Trophoblast cell (in vitro differentiated cells and primary cell): Measurements from ENCODE around the gene GRB10.

Experiments
- DNase-seq, 2 donors: peaks; one replicate each; pipeline ENCODE4 v3.0.0-alpha.2; 2016
- H2AFZ ChIP-seq: 2 replicates; pipeline ENCODE4 v1.6.1; 2013; ENCODE audit warnings: low read length, moderate library complexity, mild to moderate bottlenecking; ENCODE audit not compliant: insufficient read depth, poor library complexity
- H2AK5ac ChIP-seq: 2 replicates; pipeline ENCODE4 v1.6.1; 2013; ENCODE audit warnings: mild to moderate bottlenecking, low read length
- H2BK120ac ChIP-seq: 2 replicates; pipeline ENCODE4 v1.6.1; 2013; ENCODE audit warnings: low read length, mild to moderate bottlenecking, moderate library complexity; ENCODE audit not compliant: insufficient read depth, poor library complexity
- H2BK12ac ChIP-seq: 2 replicates; pipeline ENCODE4 v1.6.1; 2013; ENCODE audit warnings: mild to moderate bottlenecking, low read length, moderate library complexity
- H2BK5ac ChIP-seq: 2 replicates; pipeline ENCODE4 v1.6.1; 2013; ENCODE audit warnings: low read length, low read depth, moderate library complexity, mild to moderate bottlenecking; ENCODE audit not compliant: poor library complexity
- H3K14ac ChIP-seq: 2 replicates; pipeline ENCODE4 v1.6.1; 2013; ENCODE audit warnings: mild to moderate bottlenecking, low read length
- H3K18ac ChIP-seq: 2 replicates; pipeline ENCODE4 v1.6.1; 2013; ENCODE audit warnings: mild to moderate bottlenecking, low read length
- H3K23ac ChIP-seq: 2 replicates; pipeline ENCODE4 v1.6.1; 2013; ENCODE audit warnings: low read length
- H3K27ac ChIP-seq: 2 replicates; pipeline ENCODE4 v1.5.1; 2013; ENCODE audit warnings: low read depth, mild to moderate bottlenecking, inconsistent platforms, low read length, moderate library complexity
- H3K27me3 ChIP-seq: 2 replicates; pipeline ENCODE4 v1.6.1; 2013; ENCODE audit warnings: inconsistent platforms, mild to moderate bottlenecking, low read length, moderate library complexity; ENCODE audit not compliant: insufficient read depth
- H3K36me3 ChIP-seq, 2 experiments: 1 replicate in 1 of 2; 2 replicates in 1 of 2; pipeline ENCODE4 v1.6.1; 2013; ENCODE audit warnings: low read length in 2 of 2, mild to moderate bottlenecking in 2 of 2, moderate library complexity in 1 of 2; ENCODE audit not compliant: insufficient read depth in 2 of 2, control insufficient read depth in 1 of 2
- H3K4ac ChIP-seq: 2 replicates; pipeline ENCODE4 v1.6.1; 2013; ENCODE audit warnings: low read depth, mild to moderate bottlenecking, low read length, moderate library complexity
- H3K4me1 ChIP-seq, 2 experiments: 1 replicate in 1 of 2; 2 replicates in 1 of 2; pipeline ENCODE4 v1.6.1; 2013; ENCODE audit warnings: low read length in 2 of 2, mild to moderate bottlenecking in 2 of 2, moderate library complexity in 1 of 2; ENCODE audit not compliant: insufficient read depth in 2 of 2, control insufficient read depth in 1 of 2
- H3K4me2 ChIP-seq: 2 replicates; pipeline ENCODE4 v1.6.1; 2013; ENCODE audit warnings: inconsistent platforms, mild to moderate bottlenecking, low read length, moderate library complexity
- H3K4me3 ChIP-seq: 2 replicates; pipeline ENCODE4 v1.5.1; 2013; ENCODE audit warnings: mild to moderate bottlenecking, low read depth, low read length, inconsistent platforms
- H3K79me1 ChIP-seq: one replicate; pipeline ENCODE4 v1.6.1; 2013; ENCODE audit warnings: low read length
- H3K79me2 ChIP-seq: 2 replicates; pipeline ENCODE4 v1.6.1; 2013; ENCODE audit warnings: low read length, mild to moderate bottlenecking; ENCODE audit not compliant: control insufficient read depth, insufficient read depth, poor library complexity
- H3K9ac ChIP-seq: 2 replicates; pipeline ENCODE4 v1.6.1; 2013; ENCODE audit warnings: mild to moderate bottlenecking, low read length
- H3K9me3 ChIP-seq: 2 replicates; pipeline ENCODE4 v1.6.1; 2013; ENCODE audit warnings: low read depth, mild to moderate bottlenecking, control low read depth, inconsistent platforms, low read length; ENCODE audit not compliant: insufficient read depth
- H4K12ac ChIP-seq: 2 replicates; pipeline ENCODE4 v1.6.1; 2013; ENCODE audit warnings: low read depth, mild to moderate bottlenecking, low read length, moderate library complexity
- H4K8ac ChIP-seq: 2 replicates; pipeline ENCODE4 v1.6.1; 2013; ENCODE audit warnings: low read depth, mild to moderate bottlenecking, low read length, moderate library complexity
- H4K91ac ChIP-seq: one replicate; pipeline ENCODE4 v1.6.1; 2013; ENCODE audit warnings: low read depth, mild to moderate bottlenecking, low read length, moderate library complexity
- WGBS: extraction: QIAGEN DNeasy Blood & Tissue Kit; methylation state at CpG from one replicate; pipeline ENCODE4 v1.1.7; 2013; ENCODE audit warnings: missing lambda C conversion rate; ENCODE audit not compliant: insufficient read length, insufficient coverage; ENCODE audit errors: extremely low coverage; 5-methylcytosine and 5-hydroxymethylcytosine counted together

The GRB10 gene

GRCh38 chr7:50745336-50745735 is 37.4 kb downstream of the GRB10 start:
- Histone ChIP-seq H2BK12ac (no peak overlapping the region), H3K4me2 (no peak overlapping the region), H3K18ac (no peak overlapping the region), H3K23ac (no peak overlapping the region), H2BK5ac (no peak overlapping the region), H4K91ac (no peak overlapping the region), H3K14ac (no peak overlapping the region), H3K4me1 (peaks cover 0 to 2% of the 10 kb centered on the region in 2 experiments), H3K4ac (no peak overlapping the region), H2AK5ac (no peak overlapping the region), H3K9me3 (no peaks in the 10 kb centered on the region), H3K27me3 (no peaks in the 10 kb centered on the region), H3K9ac (no peak overlapping the region), H3K4me3 (no peak overlapping the region), H2BK120ac (no peak overlapping the region), H3K27ac (no peak overlapping the region), H3K36me3 (peaks cover 6 to 10% of the 10 kb centered on the region in 2 experiments), H3K79me1 (no peaks in the 10 kb centered on the region), H3K79me2 (no peaks in the 10 kb centered on the region), H4K8ac (no peak overlapping the region), H2AFZ (no peak overlapping the region), H4K12ac (no peak overlapping the region)
- DNase-seq = no peak
- no CpG with 5 or more reads among the region's 7 CpGs for WGBS

- Histone ChIP-seq H2BK12ac (no peak overlapping the region), H3K79me2 (peaks cover 2% of the 10 kb centered on the region), H3K14ac (no peak overlapping the region), H4K91ac (no peak overlapping the region), H4K8ac (no peak overlapping the region), H2BK120ac (no peak overlapping the region), H3K27me3 (no peaks in the 10 kb centered on the region), H3K23ac (no peak overlapping the region), H3K36me3 (peaks cover 4 to 10% of the 10 kb centered on the region in 2 experiments), H3K4me2 (no peak overlapping the region), H3K27ac (no peak overlapping the region), H2AK5ac (no peak overlapping the region), H4K12ac (no peak overlapping the region), H3K79me1 (no peaks in the 10 kb centered on the region), H3K9me3 (no peaks in the 10 kb centered on the region), H3K4me3 (no peak overlapping the region), H3K4ac (no peak overlapping the region), H3K4me1 (peaks cover 2 to 4% of the 10 kb centered on the region in 2 experiments), H3K9ac (no peak overlapping the region), H3K18ac (no peak overlapping the region), H2AFZ (no peak overlapping the region), H2BK5ac (no peak overlapping the region)
- no peak for DNase-seq
- WGBS = no CpG with 5 or more reads among the region's 11 CpGs
Measured at GRCh38 chr7:50743893-50744292, 38.8 kb downstream of the GRB10 start.

GRCh38 chr7:50743016-50743415 is 39.7 kb downstream of the GRB10 start:
- Histone ChIP-seq H3K79me2 (peaks cover 4% of the 10 kb centered on the region), H2AFZ (no peak overlapping the region), H2AK5ac (no peak overlapping the region), H3K9me3 (no peaks in the 10 kb centered on the region), H3K14ac (no peak overlapping the region), H2BK120ac (no peak overlapping the region), H3K27ac (no peak overlapping the region), H3K23ac (no peak overlapping the region), H2BK12ac (no peak overlapping the region), H3K27me3 (no peaks in the 10 kb centered on the region), H3K4ac (no peak overlapping the region), H2BK5ac (no peak overlapping the region), H3K36me3 (peaks cover 4 to 10% of the 10 kb centered on the region in 2 experiments), H4K91ac (no peak overlapping the region), H4K8ac (no peak overlapping the region), H3K4me2 (no peak overlapping the region), H3K4me1 (peaks cover 2 to 4% of the 10 kb centered on the region in 2 experiments), H3K79me1 (no peaks in the 10 kb centered on the region), H3K9ac (no peak overlapping the region), H4K12ac (no peak overlapping the region), H3K4me3 (no peak overlapping the region), H3K18ac (no peak overlapping the region)
- DNase-seq = no peak
- no CpG with 5 or more reads among the region's 2 CpGs for WGBS

GRCh38 chr7:50742401-50742800 is 40.3 kb downstream of the GRB10 start:
- H3K79me2 ChIP-seq = peaks cover 4% of the 10 kb centered on the region
- no peak overlapping the region for H3K4me2 ChIP-seq
- no peak overlapping the region for H4K91ac ChIP-seq
- H3K9me3 ChIP-seq = no peaks in the 10 kb centered on the region
- no peak overlapping the region for H4K8ac ChIP-seq
- WGBS = no CpG with 5 or more reads among the region's 4 CpGs
- no peaks in the 10 kb centered on the region for H3K79me1 ChIP-seq
- no peak overlapping the region for H3K14ac ChIP-seq
- no peak overlapping the region for H2BK120ac ChIP-seq
- H4K12ac ChIP-seq = no peak overlapping the region
- no peak overlapping the region for H3K4me3 ChIP-seq
- no peak overlapping the region for H3K9ac ChIP-seq
- H3K27me3 ChIP-seq = no peaks in the 10 kb centered on the region
- H3K4me1 ChIP-seq = peaks cover 2 to 4% of the 10 kb centered on the region in 2 experiments
- no peak overlapping the region for H2AFZ ChIP-seq
- H3K23ac ChIP-seq = no peak overlapping the region
- H3K36me3 ChIP-seq = peaks cover 4 to 6% of the 10 kb centered on the region in 2 experiments
- H3K4ac ChIP-seq = no peak overlapping the region
- no peak overlapping the region for H3K27ac ChIP-seq
- no peak overlapping the region for H2AK5ac ChIP-seq
- no peak overlapping the region for H2BK5ac ChIP-seq
- H3K18ac ChIP-seq = no peak overlapping the region
- no peak for DNase-seq
- H2BK12ac ChIP-seq = no peak overlapping the region
